TTC549 (cell line): ENCODE results near the gene CHRNA10.

Experiments used
- FAIRE-seq: peaks from 2 replicates; lab custom pipeline; 2012; peaks lifted over from hg19 to GRCh38; lab: Jason Lieb, UNC

The CHRNA10 gene

DNA sequence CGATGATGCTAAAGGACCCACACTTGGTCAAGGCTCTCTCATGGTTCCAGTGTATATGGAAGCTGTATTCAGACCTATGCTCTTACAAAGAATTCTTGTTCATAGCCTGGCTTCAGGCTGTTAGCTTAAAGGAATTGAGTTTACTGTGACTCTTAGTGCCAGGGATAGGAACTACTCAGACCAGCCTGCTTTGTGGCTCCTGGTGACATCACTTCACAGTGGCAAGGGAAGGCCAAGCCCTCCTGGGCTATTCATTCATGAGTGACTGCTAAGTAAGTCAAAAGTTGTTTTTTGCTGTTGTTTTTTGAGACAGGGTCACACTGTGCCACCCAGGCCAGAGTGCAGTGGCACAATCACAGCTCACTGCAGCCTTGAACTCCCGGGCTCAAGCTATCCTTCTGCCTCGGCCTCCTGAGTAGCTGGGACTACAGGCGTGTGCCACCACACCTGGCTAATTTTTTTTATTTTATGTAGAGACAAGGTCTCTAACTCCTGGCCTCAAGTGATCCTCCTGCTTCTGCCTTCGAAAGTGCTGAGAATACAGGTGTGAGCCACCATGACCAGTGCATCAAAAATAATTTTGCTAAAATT lies 39.0 kb downstream of the CHRNA10 start:
- FAIRE-seq = no peak

DNA sequence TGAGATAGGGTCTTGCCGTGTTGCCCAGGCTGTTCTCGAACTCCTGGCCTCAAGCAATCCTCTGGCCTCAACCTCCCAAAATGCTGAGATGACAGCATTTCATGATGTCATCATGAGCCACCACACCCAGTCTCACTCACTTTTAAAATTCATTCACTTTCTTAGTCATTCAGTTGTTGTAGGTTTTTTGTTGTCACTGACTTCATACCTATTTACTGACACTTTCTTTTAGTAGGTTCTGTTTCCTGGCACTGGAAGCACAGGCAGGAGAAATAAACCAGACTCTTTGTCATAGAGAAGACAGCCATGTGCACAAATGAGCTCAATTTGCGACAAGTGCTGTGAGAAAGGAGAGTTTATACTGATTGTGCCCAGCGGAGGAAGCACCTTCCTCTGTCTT lies 39.9 kb downstream of the CHRNA10 start:
- no peak for FAIRE-seq

- FAIRE-seq = no peak
These were observed 43.9 kb downstream of the CHRNA10 start for GRCh38 chr11:3627291-3627690.

DNA sequence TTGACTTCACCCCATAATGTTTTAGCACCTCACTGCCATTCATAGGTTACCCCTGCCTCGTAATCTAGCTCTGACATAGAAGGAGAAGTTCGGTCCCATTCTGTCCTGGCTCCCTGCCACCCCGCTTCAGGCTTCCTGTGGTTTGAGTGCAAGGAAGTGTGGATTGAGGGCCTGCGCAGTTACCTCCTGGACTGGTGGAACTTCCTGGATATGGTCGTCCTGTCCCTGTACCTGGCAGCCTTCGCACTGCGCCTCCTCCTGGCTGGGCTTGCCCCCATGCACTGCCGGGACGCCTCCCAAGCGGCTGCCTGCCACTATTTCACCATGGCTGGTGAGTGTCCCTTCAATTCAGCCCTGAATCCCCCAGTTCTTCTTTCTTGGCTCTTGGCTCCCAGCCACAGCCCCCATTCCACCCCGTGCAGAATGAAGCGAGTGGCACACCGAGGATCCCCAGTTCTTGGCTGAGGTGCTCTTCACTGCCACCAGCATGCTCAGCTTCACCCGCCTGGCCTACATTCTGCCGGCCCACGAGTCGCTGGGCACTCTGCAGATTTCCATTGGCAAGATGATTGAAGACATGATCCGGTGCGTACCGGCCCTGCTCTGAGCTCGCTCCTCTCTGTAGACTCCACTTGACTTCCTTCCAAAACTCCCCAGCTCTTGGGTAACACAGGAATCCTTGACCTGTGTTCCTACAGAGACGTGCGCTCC lies 44.8 kb downstream of the CHRNA10 start:
- no peak for FAIRE-seq

DNA sequence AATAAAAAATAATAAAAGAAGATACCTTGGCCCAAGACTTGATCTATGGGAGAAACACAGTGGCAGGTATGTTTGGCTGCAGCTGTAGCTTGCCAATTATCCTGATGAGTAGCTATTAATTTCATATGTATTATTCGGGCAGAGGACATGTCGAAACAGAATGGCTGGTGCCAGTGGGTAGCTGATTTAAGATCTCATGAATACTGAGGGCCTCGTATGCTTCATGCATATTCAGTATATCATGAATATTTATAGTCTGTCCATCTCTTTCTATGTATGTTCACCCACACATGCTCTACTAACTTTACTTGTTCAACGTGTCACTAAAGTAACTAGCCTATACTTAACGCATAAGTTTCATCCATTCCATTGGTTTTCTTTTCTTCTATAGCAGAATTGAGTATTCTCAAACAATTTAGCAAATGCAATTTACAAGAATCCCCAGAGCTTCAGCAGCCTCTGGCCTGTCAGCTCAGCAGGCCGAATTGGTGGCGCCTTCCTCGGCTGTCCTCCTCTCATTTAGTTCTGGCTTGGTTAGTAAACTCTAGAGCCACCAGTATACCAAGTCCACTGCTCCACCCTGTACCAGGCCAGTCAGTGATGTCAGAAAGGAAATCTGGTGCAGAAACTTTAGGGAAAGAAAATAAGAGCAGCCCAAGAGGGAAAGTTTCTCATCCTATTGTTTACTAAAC lies 47.3 kb downstream of the CHRNA10 start:
- FAIRE-seq = no peak

DNA sequence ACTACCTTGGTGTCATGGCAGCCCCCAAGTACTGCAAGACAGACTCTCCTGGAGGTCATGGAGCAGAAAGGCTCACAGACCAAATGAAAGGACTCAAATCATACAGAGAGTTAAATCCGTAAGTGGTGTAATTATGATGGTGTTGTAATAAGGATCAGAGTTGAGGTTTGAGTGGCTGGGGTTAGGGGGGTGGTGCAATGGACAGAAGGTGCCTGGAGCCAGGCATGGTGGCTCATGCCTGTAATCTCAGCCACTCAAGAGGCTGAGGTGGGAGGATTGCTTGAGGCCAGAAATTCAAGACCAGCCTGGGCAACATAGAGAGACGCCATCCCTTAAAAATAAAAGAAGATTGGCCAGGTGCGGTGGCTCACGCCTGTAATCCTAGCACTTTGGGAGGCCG lies 48.1 kb downstream of the CHRNA10 start:
- no peak for FAIRE-seq

GRCh38 chr11:3622521-3622920 lies 48.7 kb downstream of the CHRNA10 start:
- no peak for FAIRE-seq

- FAIRE-seq = no peak
These were observed 53.2 kb downstream of the CHRNA10 start for GRCh38 chr11:3617990-3618389.

DNA sequence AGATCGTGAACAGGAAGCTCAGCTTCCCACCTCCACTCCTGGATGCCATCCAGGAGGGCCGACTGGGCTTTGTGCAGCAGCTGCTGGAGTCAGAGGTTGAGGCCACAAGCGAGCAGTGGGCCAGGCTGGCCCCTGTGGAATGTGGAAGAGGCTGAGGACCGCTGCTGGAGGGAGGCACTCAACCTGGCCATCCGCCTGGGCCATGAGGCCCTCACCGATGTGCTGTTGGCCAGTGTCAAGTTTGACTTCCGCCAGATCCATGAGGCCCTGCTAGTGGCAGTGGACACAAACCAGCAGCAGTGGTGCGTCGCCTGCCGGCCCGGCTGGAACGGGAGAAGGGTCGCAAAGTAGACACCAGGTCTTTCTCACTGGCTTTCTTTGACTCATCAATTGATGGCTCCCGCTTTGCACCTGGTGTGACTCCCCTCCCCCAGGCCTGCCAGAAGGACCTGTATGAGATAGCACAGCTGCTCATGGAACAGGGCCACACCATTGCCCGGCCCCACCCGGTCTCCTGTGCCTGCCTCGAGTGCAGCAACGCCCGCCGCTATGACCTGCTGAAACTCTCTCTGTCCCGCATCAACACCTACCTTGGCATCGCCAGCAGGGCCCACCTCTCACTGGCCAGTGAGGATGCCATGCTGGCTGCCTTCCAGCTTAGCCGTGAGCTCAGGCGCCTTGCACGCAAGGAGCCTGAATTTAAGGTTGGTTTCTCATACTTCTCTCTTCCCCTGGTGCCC lies 54.3 kb downstream of the CHRNA10 start:
- FAIRE-seq = no peak

- FAIRE-seq = no peak
These were observed 55.2 kb downstream of the CHRNA10 start for GRCh38 chr11:3615998-3616397.
